Upper lobe of left lung (tissue), 4 donors: ENCODE data around the gene TOX2.

Experiments
- POLR2AphosphoS5 ChIP-seq, 2 donors: sonication (generic); formaldehyde crosslinking; IDR thresholded peaks; one replicate each; pipeline ENCODE4 v1.5.1; 2017; ENCODE audit warnings: antibody characterized with exemption in 2 of 2
- TF ChIP-seq, protein P1 (sequence below), 6 experiments: fragments of 450-650 bp in 4 of 6; fragments of 200-600 bp in 2 of 6; sonication (generic) in 2 of 6; IDR thresholded peaks; one replicate each; pipeline ENCODE4 v1.5.1; 2016 to 2019; ENCODE audit warnings: antibody characterized with exemption in 6 of 6

DNA sequence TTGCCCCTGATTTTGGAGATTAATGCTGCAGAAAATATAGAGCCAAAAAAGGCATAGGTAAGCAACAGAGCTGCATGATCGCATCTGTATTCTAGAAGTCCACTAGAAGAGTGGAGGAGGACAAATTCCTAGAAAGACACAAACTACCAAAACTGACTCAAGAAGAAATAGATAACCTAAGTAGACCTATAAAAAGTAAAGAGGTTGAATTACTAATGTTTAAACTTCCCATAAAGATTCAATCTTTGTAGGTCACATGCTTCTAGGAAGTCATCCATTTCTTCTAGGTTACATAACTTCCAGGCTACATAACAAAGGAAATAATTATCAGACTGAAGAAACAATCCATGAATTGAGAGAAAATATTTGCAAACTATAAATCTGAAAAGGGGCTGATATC, 187.9 kb downstream of the TOX2 start:
- TF ChIP-seq, protein P1, sequence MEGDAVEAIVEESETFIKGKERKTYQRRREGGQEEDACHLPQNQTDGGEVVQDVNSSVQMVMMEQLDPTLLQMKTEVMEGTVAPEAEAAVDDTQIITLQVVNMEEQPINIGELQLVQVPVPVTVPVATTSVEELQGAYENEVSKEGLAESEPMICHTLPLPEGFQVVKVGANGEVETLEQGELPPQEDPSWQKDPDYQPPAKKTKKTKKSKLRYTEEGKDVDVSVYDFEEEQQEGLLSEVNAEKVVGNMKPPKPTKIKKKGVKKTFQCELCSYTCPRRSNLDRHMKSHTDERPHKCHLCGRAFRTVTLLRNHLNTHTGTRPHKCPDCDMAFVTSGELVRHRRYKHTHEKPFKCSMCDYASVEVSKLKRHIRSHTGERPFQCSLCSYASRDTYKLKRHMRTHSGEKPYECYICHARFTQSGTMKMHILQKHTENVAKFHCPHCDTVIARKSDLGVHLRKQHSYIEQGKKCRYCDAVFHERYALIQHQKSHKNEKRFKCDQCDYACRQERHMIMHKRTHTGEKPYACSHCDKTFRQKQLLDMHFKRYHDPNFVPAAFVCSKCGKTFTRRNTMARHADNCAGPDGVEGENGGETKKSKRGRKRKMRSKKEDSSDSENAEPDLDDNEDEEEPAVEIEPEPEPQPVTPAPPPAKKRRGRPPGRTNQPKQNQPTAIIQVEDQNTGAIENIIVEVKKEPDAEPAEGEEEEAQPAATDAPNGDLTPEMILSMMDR (IDR thresholded peaks at IDR 0.05) = no peak
- no peak for TF ChIP-seq POLR2AphosphoS5 (IDR thresholded peaks at IDR 0.05)
